K562 (cell line): ENCODE results near the gene BICD1. TPM values are rescaled to one million over a fixed set of nuclear protein-coding genes. Genes with fewer than 3 reads are reported as not detected.
A peak's percentile ranks its signal among the peaks of the same experiment; 100 is the strongest.

Experiments used
- ATAC-seq: fragments of 200-7000 bp; cut with Tn5 transposase; 3 replicates; pipeline ENCODE4 v1.9.1; 2020; ENCODE audit warnings: moderate library complexity
- BruUV-seq: library from RNA; stranded (reverse); fragments of 400-500 nt; replicated peaks from 2 replicates; lab custom pipeline; 2021; lab: Mats Ljungman, UMichigan
- CTCF ChIA-PET: fragments of 300-600 bp; formaldehyde crosslinking; extraction: SDS; loops from one replicate; lab custom pipeline; 2021; ENCODE audit warnings: low intra/inter-chr PET ratio; lab: Yijun Ruan, JAX
- POLR2A ChIA-PET: fragments of 300-600, 350-650 bp; sonication (Branson Sonifier 250); formaldehyde crosslinking; extraction: SDS; loops from one replicate; lab custom pipeline; 2021; ENCODE audit warnings: antibody characterized with exemption, inconsistent platforms; lab: Yijun Ruan, JAX
- DNase-seq, 4 experiments: peaks; one replicate each; pipeline versions ENCODE4 v3.0.0 to v3.0.0-alpha.2; 2011 to 2018; ENCODE audit warnings: low spot score in 3 of 4, mixed read lengths in 3 of 4; ENCODE audit errors: extremely low read depth in 1 of 4
- FAIRE-seq: peaks from 2 replicates; lab custom pipeline; 2011; peaks lifted over from hg19 to GRCh38; lab: Jason Lieb, UNC
- H2AFZ ChIP-seq: 2 replicates; pipeline ENCODE4 v1.6.0; 2011; ENCODE audit warnings: low read depth, low read length, control low read depth, inconsistent platforms
- H3K27ac ChIP-seq: fragments of 200-600 bp; 3 replicates; pipeline ENCODE4 v1.8.0; 2011; ENCODE audit warnings: low read depth, mild to moderate bottlenecking, control low read depth, inconsistent platforms, low read length, moderate library complexity, mixed read lengths; ENCODE audit errors: extremely low read depth
- H3K27me3 ChIP-seq, 2 experiments: fragments of 300-600 bp in 1 of 2; 2 replicates in 1 of 2; 3 replicates in 1 of 2; pipeline versions ENCODE4 v1.6.0 to v1.8.0; 2011; ENCODE audit warnings: inconsistent platforms in 2 of 2, low read length in 2 of 2, mild to moderate bottlenecking in 1 of 2, mixed read lengths in 1 of 2, moderate library complexity in 1 of 2; ENCODE audit not compliant: control insufficient read depth in 2 of 2, insufficient read depth in 2 of 2
- H3K36me3 ChIP-seq: fragments of 300-600 bp; 3 replicates; pipeline ENCODE4 v1.8.0; 2011; ENCODE audit warnings: mild to moderate bottlenecking, low read length, inconsistent platforms; ENCODE audit not compliant: control insufficient read depth, insufficient read depth
- H3K4me1 ChIP-seq, 2 experiments: fragments of 200-600 bp in 1 of 2; replicated peaks in 1 of 2; 2 replicates in 1 of 2; 3 replicates in 1 of 2; pipeline versions ENCODE4 v1.5.1 to v1.8.0; 2011; ENCODE audit warnings: inconsistent platforms in 2 of 2, low read length in 2 of 2, mild to moderate bottlenecking in 1 of 2, mixed read lengths in 1 of 2, moderate library complexity in 1 of 2; ENCODE audit not compliant: control insufficient read depth in 2 of 2, insufficient read depth in 2 of 2
- H3K4me2 ChIP-seq: 2 replicates; pipeline ENCODE4 v1.6.1; 2011; ENCODE audit warnings: low read length, control low read depth, inconsistent platforms, mixed read lengths; ENCODE audit not compliant: insufficient read depth
- H3K4me3 ChIP-seq: fragments of 200-600 bp; sonication (generic), shearing (Covaris generic); 2 replicates; pipeline ENCODE4 v1.5.1; 2016; ENCODE audit warnings: control low read depth, inconsistent platforms
- H3K79me2 ChIP-seq: fragments of 200-600 bp; 3 replicates; pipeline ENCODE4 v1.8.0; 2011; ENCODE audit warnings: low read length, inconsistent platforms; ENCODE audit not compliant: control insufficient read depth, insufficient read depth
- H3K9ac ChIP-seq, 2 experiments: 2 replicates each; pipeline versions ENCODE4 v1.6.0 to v1.6.1; 2011; ENCODE audit warnings: low read depth in 2 of 2, low read length in 2 of 2, control low read depth in 1 of 2, inconsistent platforms in 1 of 2, mild to moderate bottlenecking in 1 of 2, mixed read lengths in 1 of 2; ENCODE audit not compliant: insufficient read depth in 1 of 2
- H3K9me1 ChIP-seq: one replicate; pipeline ENCODE4 v1.6.0; 2011; ENCODE audit warnings: inconsistent platforms, mild to moderate bottlenecking, low read length, moderate library complexity; ENCODE audit not compliant: control insufficient read depth, insufficient read depth
- H3K9me3 ChIP-seq: replicated peaks from 2 replicates; pipeline ENCODE4 v1.5.1; 2011; ENCODE audit warnings: low read depth, low read length, inconsistent platforms; ENCODE audit not compliant: control insufficient read depth, insufficient read depth
- H4K20me1 ChIP-seq: replicated peaks from 2 replicates; pipeline ENCODE4 v1.6.1; 2011; ENCODE audit warnings: low read length, inconsistent platforms, mixed read lengths; ENCODE audit not compliant: control insufficient read depth, insufficient read depth
- BRF1 ChIP-seq: IDR thresholded peaks from 3 replicates; pipeline ENCODE4 v1.6.1; 2011; ENCODE audit warnings: borderline replicate concordance, mild to moderate bottlenecking; ENCODE audit not compliant: insufficient read length; ENCODE audit errors: extremely low read depth
- EHMT2 ChIP-seq: fragments of 450-650 bp; IDR thresholded peaks from 2 replicates; pipeline ENCODE4 v1.6.1; 2018; ENCODE audit warnings: antibody characterized with exemption
- ERF ChIP-seq: fragments of 450-650 bp; formaldehyde crosslinking; IDR thresholded peaks from 2 replicates; pipeline ENCODE4 v1.4.0; 2020; ENCODE audit warnings: mild to moderate bottlenecking, mixed read lengths
- HDGF ChIP-seq: fragments of 450-650 bp; IDR thresholded peaks from 2 replicates; pipeline ENCODE4 v1.6.1; 2016
- MCM2 ChIP-seq: fragments of 450-650 bp; IDR thresholded peaks from 2 replicates; pipeline ENCODE4 v1.6.1; 2017; ENCODE audit warnings: low read depth, mild to moderate bottlenecking
- MECOM ChIP-seq: fragments of 250-450 bp; sonication (Bioruptor Pico); IDR thresholded peaks from 2 replicates; pipeline ENCODE4 v1.8.0; 2022; ENCODE audit warnings: inconsistent platforms
- NBN ChIP-seq: fragments of 450-650 bp; IDR thresholded peaks from 2 replicates; pipeline ENCODE4 v1.6.1; 2016; ENCODE audit warnings: low read depth, mild to moderate bottlenecking
- PTBP1 ChIP-seq: fragments of 200-400 bp; formaldehyde crosslinking; IDR thresholded peaks from 2 replicates; pipeline ENCODE4 v1.6.1; 2017; ENCODE audit warnings: low read depth, low read length
- PURB ChIP-seq: sonication (generic); formaldehyde crosslinking; IDR thresholded peaks from 2 replicates; pipeline ENCODE4 v1.9.0; 2021; ENCODE audit warnings: low read depth, mild to moderate bottlenecking, missing genetic modification reagents
- RAD51 ChIP-seq: fragments of 450-650 bp; IDR thresholded peaks from 2 replicates; pipeline ENCODE4 v1.7.1; 2016; ENCODE audit warnings: low read depth, mild to moderate bottlenecking, borderline replicate concordance
- SREBF2 ChIP-seq: sonication (generic); formaldehyde crosslinking; IDR thresholded peaks from 2 replicates; pipeline ENCODE4 v1.4.0; 2020; ENCODE audit warnings: mild to moderate bottlenecking, missing genetic modification reagents
- TAF15 ChIP-seq: fragments of 200-400 bp; formaldehyde crosslinking; IDR thresholded peaks from 2 replicates; pipeline ENCODE4 v1.6.1; 2017; ENCODE audit warnings: mild to moderate bottlenecking, low read depth, low read length, moderate library complexity
- TARDBP ChIP-seq: fragments of 450-650 bp; IDR thresholded peaks from 2 replicates; pipeline ENCODE4 v1.6.1; 2016
- TEAD1 ChIP-seq, 2 experiments: fragments of 450-650 bp in 1 of 2; sonication (generic) in 1 of 2; formaldehyde crosslinking; IDR thresholded peaks; 2 replicates each; pipeline versions ENCODE4 v1.4.0 to v1.8.0; 2020 to 2022; ENCODE audit warnings: mild to moderate bottlenecking in 2 of 2, missing genetic modification reagents in 1 of 2
- U2AF1 ChIP-seq: fragments of 200-400 bp; formaldehyde crosslinking; optimal IDR thresholded peaks from 2 replicates; pipeline ENCODE3; 2017; ENCODE audit warnings: mild to moderate bottlenecking, low read depth, low read length, moderate library complexity
- ZNF3 ChIP-seq: fragments of 250-450 bp; sonication (Bioruptor Pico); IDR thresholded peaks from 2 replicates; pipeline ENCODE4 v1.5.0; 2021; ENCODE audit warnings: mild to moderate bottlenecking, moderate library complexity
- ZNF57 ChIP-seq: fragments of 450-650 bp; formaldehyde crosslinking; IDR thresholded peaks from 2 replicates; pipeline ENCODE4 v1.4.0; 2020; ENCODE audit warnings: mild to moderate bottlenecking, moderate library complexity
- WGBS: fragments of 100-300 bp; shearing (Covaris generic); methylation state at CpG from one replicate; pipeline ENCODE4 v1.1.6; 2016; ENCODE audit warnings: low coverage, mixed read lengths; ENCODE audit not compliant: insufficient coverage; ENCODE audit errors: missing lambda C conversion rate; 5-methylcytosine and 5-hydroxymethylcytosine counted together
- in situ Hi-C: fragments of 300-500 bp; cut with MboI; formaldehyde crosslinking; loops from 4 replicates; pipeline ENCODE4 v1.15.0; 2018; ENCODE audit warnings: inconsistent platforms, mixed read lengths
- intact Hi-C: fragments of 100-400 bp; cut with micrococcal nuclease; formaldehyde crosslinking; loops from 2 replicates; pipeline ENCODE4 v1.14.2; 2022
- polyA plus RNA-seq, 8 experiments: library from polyadenylated mRNA; depleted of rRNA in 4 of 8; stranded (reverse) in 5 of 8; unstranded in 3 of 8; fragments of >200 nt; fragmentation: Nextera tagmentation in 2 of 8; fragmentation: Illumina TruSeq in 1 of 8; extraction: Ambion mirVana in 2 of 8; extraction: Trizol in 1 of 8; gene quantifications; 2 replicates each; pipeline versions ENCODE4 v1.2.1 to v1.2.3, GENCODE V29; 2011 to 2014; ENCODE audit warnings: inconsistent platforms in 1 of 8, missing spikeins in 1 of 8
- total RNA-seq, 7 experiments: library from RNA; depleted of rRNA in 6 of 7; stranded (reverse); fragments of >200 nt in 6 of 7; fragmentation: Illumina TruSeq in 2 of 7; extraction: Trizol in 2 of 7; gene quantifications; 2 replicates each; pipeline versions ENCODE4 v1.2.1 to v1.2.3, GENCODE V29; 2011 to 2021; ENCODE audit warnings: low replicate concordance in 1 of 7
- TF ChIP-seq, protein P1 (sequence below): IDR thresholded peaks from 3 replicates; pipeline ENCODE4 v1.6.1; 2011; ENCODE audit warnings: borderline replicate concordance, mild to moderate bottlenecking; ENCODE audit not compliant: insufficient read length, insufficient read depth

The BICD1 gene
- total and polyA plus RNA-seq, 9 of the 15 experiments (the other 6 are each of a cell fraction or from before 2014, with no cell fraction given), result 3.5 to 21.1 (median 12.5) TPM

DNA sequence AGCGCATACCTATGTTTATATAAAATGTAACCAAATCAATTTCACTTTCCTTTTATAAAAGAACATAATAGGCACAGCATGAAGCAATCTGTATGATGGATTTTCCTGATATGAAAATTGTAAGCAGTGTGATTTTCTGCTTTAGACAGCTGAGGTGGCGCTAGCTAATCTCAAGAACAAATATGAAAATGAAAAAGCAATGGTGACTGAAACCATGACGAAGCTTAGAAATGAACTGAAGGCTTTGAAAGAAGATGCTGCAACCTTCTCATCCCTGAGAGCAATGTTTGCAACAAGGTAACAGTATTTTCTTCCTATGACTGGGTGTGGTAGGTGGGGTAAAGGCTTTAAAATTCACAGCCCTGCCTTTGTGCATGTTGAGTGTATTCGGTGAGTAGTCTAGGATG, 227.7 kb downstream of the BICD1 start:
- H3K27ac ChIP-seq, result no peak overlapping the region
- CTCF ChIA-PET, result no interaction called here
- intact Hi-C loops, result no loop called here

DNA sequence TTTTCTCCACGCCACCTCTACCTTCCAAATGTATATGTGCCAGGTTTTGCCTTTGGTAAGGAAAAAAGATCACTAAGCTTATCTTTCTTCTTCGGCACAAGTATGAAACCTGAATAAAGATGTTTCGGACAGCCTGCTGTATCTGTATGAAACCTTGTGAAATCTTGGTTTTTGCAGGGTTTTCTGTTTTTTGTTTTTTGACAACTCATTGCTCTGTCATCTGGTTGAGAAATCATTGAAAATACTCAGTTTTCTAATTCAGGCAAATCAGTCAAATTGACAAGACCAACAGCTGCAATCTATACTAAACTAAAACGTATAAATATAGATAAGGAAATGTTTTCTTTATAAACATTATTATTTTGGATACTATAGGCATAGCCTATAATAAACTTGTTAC, 229.6 kb downstream of the BICD1 start:
- CTCF ChIA-PET, result no interaction called here
- FAIRE-seq, result no peak
- no peak overlapping the region for H3K27ac ChIP-seq
- no peak for TF ChIP-seq PTBP1
- TF ChIP-seq TARDBP, result no peak
- no peak for TF ChIP-seq MECOM (CRISPR knock-in tag)
- no peak for TF ChIP-seq NBN
- no peak for TF ChIP-seq ZNF57 (CRISPR knock-in tag)
- no peak for TF ChIP-seq ERF
- TF ChIP-seq MCM2, result no peak
- no peak for TF ChIP-seq RAD51
- no peak for TF ChIP-seq HDGF
- no peak for TF ChIP-seq EHMT2
- TF ChIP-seq ZNF3 (CRISPR knock-in tag), result no peak
- TF ChIP-seq PURB, result no peak
- no peak for TF ChIP-seq SREBF2 (CRISPR knock-in tag)
- no peak for TF ChIP-seq U2AF1
- no peak for TF ChIP-seq BRF1
- no peak for TF ChIP-seq TAF15
- no peaks in the 10 kb centered on the region for H3K9me3 ChIP-seq
- no peaks in the 10 kb centered on the region for H3K4me1 ChIP-seq
- H3K79me2 ChIP-seq, result no peaks in the 10 kb centered on the region
- 76% methylated on average over 4 of the region's 4 CpGs for WGBS
- DNase-seq, result no peak
- no peak overlapping the region for H3K4me3 ChIP-seq
- intact Hi-C loops, result no loop called here
- ATAC-seq, result no peak
- no peaks in the 10 kb centered on the region for H3K9me1 ChIP-seq
- H3K4me2 ChIP-seq, result no peak overlapping the region
- no peaks in the 10 kb centered on the region for H3K27me3 ChIP-seq
- no peak overlapping the region for H2AFZ ChIP-seq
- H4K20me1 ChIP-seq, result no peaks in the 10 kb centered on the region
- no TSS peak for BruUV-seq
- in situ Hi-C loops, result no loop called here
- no peak overlapping the region for H3K9ac ChIP-seq
- H3K36me3 ChIP-seq, result peaks cover 2% of the 10 kb centered on the region; the same call in 1 of the 3 replicates
- POLR2A ChIA-PET, result interaction anchor here (0.9 kb wide), 1 partner anchor 15 kb away, joined by 3 read pairs; no protein-coding TSS in a partner anchor

More for the DNA sequence above, 227.7 kb downstream of the BICD1 start:
- H3K4me1 ChIP-seq, result no peaks in the 10 kb centered on the region
- no peaks in the 10 kb centered on the region for H3K79me2 ChIP-seq
- in situ Hi-C loops, result no loop called here
- TF ChIP-seq, protein P1, sequence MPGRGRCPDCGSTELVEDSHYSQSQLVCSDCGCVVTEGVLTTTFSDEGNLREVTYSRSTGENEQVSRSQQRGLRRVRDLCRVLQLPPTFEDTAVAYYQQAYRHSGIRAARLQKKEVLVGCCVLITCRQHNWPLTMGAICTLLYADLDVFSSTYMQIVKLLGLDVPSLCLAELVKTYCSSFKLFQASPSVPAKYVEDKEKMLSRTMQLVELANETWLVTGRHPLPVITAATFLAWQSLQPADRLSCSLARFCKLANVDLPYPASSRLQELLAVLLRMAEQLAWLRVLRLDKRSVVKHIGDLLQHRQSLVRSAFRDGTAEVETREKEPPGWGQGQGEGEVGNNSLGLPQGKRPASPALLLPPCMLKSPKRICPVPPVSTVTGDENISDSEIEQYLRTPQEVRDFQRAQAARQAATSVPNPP, result no peak
- no peak for TF ChIP-seq TEAD1 (CRISPR knock-in tag; IDR thresholded peaks at IDR 0.05)
- no peaks in the 10 kb centered on the region for H3K27me3 ChIP-seq
- H3K4me2 ChIP-seq, result no peak overlapping the region
- H3K9me1 ChIP-seq, result no peaks in the 10 kb centered on the region
- H2AFZ ChIP-seq, result no peak overlapping the region
- FAIRE-seq (peak; percentile 46), DNase-seq (no peak), ATAC-seq (no peak)
- H4K20me1 ChIP-seq, result no peaks in the 10 kb centered on the region
- no peak overlapping the region for H3K4me3 ChIP-seq
- no TSS peak for BruUV-seq
- 59% methylated on average over 4 of the region's 4 CpGs for WGBS
- H3K9ac ChIP-seq, result no peak overlapping the region
- H3K9me3 ChIP-seq, result no peaks in the 10 kb centered on the region
- peaks cover 2% of the 10 kb centered on the region; the same call in 1 of the 3 replicates for H3K36me3 ChIP-seq
- POLR2A ChIA-PET, result no interaction called here
